SK-N-SH (cell line): Measurements from ENCODE around the gene MAST2. TPM values are rescaled to one million over a fixed set of nuclear protein-coding genes. Genes with fewer than 3 reads are reported as not detected.
"Not testable (repeated sequence)": the region's sequence is repeated elsewhere in the genome, so short reads cannot be mapped to it uniquely, and the experiment has no call there.

ENCODE experiments used
- CTCF ChIA-PET: fragments of 300-600, 350-600 bp; formaldehyde crosslinking; extraction: SDS; loops from one replicate; lab custom pipeline; 2021; lab: Yijun Ruan, JAX
- POLR2A ChIA-PET: fragments of 350-600 bp; sonication (Branson Sonifier 250); formaldehyde crosslinking; extraction: SDS; loops from one replicate; lab custom pipeline; 2020; ENCODE audit warnings: antibody characterized with exemption, inconsistent platforms; lab: Yijun Ruan, JAX
- DNase-seq: peaks from one replicate; pipeline ENCODE4 v3.0.0; 2012
- H2AFZ ChIP-seq: fragments of 200-600 bp; sonication (generic); 2 replicates; pipeline ENCODE4 v1.8.1; 2016; ENCODE audit warnings: antibody characterized with exemption, mild to moderate bottlenecking, low read depth
- H3F3A ChIP-seq: fragments of 200-600 bp; sonication (generic); replicated peaks from 2 replicates; pipeline ENCODE3; 2016; ENCODE audit warnings: antibody characterized with exemption, mild to moderate bottlenecking; ENCODE audit not compliant: insufficient read depth
- H3K27ac ChIP-seq, 2 experiments: fragments of 200-500 bp in 1 of 2; fragments of 200-600 bp in 1 of 2; sonication (Bioruptor generic) in 1 of 2; sonication (generic), shearing (Covaris generic) in 1 of 2; 2 replicates each; pipeline versions ENCODE4 v1.5.1 to v1.6.1; 2014 to 2016; ENCODE audit warnings: low read depth in 2 of 2, inconsistent platforms in 1 of 2, low read length in 1 of 2, mild to moderate bottlenecking in 1 of 2, mixed read lengths in 1 of 2
- H3K27me3 ChIP-seq: fragments of 200-600 bp; sonication (generic), shearing (Covaris generic); 2 replicates; pipeline ENCODE4 v1.6.1; 2016; ENCODE audit warnings: mixed run types; ENCODE audit not compliant: insufficient read depth
- H3K36me3 ChIP-seq, 2 experiments: fragments of 200-500 bp in 1 of 2; fragments of 200-600 bp in 1 of 2; sonication (Bioruptor generic) in 1 of 2; sonication (generic) in 1 of 2; replicated peaks in 1 of 2; 2 replicates each; pipeline versions ENCODE3 to v1.5.1; 2014 to 2016; ENCODE audit warnings: low read length in 1 of 2, mild to moderate bottlenecking in 1 of 2; ENCODE audit not compliant: insufficient read depth in 2 of 2, control insufficient read depth in 1 of 2
- H3K4me1 ChIP-seq, 2 experiments: fragments of 200-500 bp in 1 of 2; fragments of 200-600 bp in 1 of 2; sonication (Bioruptor generic) in 1 of 2; sonication (generic), shearing (Covaris generic) in 1 of 2; 2 replicates each; pipeline versions ENCODE4 v1.5.1 to v1.6.1; 2014 to 2016; ENCODE audit warnings: low read depth in 1 of 2, low read length in 1 of 2, mixed run types in 1 of 2; ENCODE audit not compliant: insufficient read depth in 2 of 2, control insufficient read depth in 1 of 2
- H3K4me2 ChIP-seq: fragments of 200-600 bp; sonication (generic), shearing (Covaris generic); 2 replicates; pipeline ENCODE4 v1.6.1; 2017; ENCODE audit warnings: mixed run types
- H3K4me3 ChIP-seq, 2 experiments: fragments of 200-500 bp in 1 of 2; fragments of 200-600 bp in 1 of 2; sonication (Bioruptor generic) in 1 of 2; sonication (generic), shearing (Covaris generic) in 1 of 2; 2 replicates each; pipeline versions ENCODE4 v1.5.1 to v1.8.1; 2014 to 2016; ENCODE audit warnings: low read depth in 2 of 2, inconsistent platforms in 1 of 2, low read length in 1 of 2, mild to moderate bottlenecking in 1 of 2, mixed read lengths in 1 of 2, moderate library complexity in 1 of 2
- H3K79me2 ChIP-seq: fragments of 200-600 bp; sonication (generic); 2 replicates; pipeline ENCODE4 v1.8.1; 2017; ENCODE audit warnings: mild to moderate bottlenecking; ENCODE audit not compliant: insufficient read depth
- H3K9ac ChIP-seq: fragments of 200-600 bp; sonication (generic); 2 replicates; pipeline ENCODE4 v1.6.1; 2017; ENCODE audit warnings: mixed run types
- H3K9me2 ChIP-seq: fragments of 200-600 bp; sonication (generic); 2 replicates; pipeline ENCODE4 v1.6.1; 2017; ENCODE audit warnings: mixed run types
- H3K9me3 ChIP-seq: fragments of 200-600 bp; sonication (generic); 2 replicates; pipeline ENCODE4 v1.6.1; 2017; ENCODE audit warnings: mixed run types, mild to moderate bottlenecking, moderate library complexity
- H4K20me1 ChIP-seq: fragments of 200-600 bp; sonication (generic); 2 replicates; pipeline ENCODE4 v1.6.1; 2017; ENCODE audit warnings: mild to moderate bottlenecking, mixed run types; ENCODE audit not compliant: insufficient read depth
- CHD2 ChIP-seq: fragments of 150-350 bp; IDR thresholded peaks from 2 replicates; pipeline ENCODE4 v1.6.1; 2018; ENCODE audit warnings: low read length; ENCODE audit not compliant: partially characterized antibody
- IRF3 ChIP-seq: fragments of 150-350 bp; IDR thresholded peaks from 2 replicates; pipeline ENCODE4 v1.6.1; 2016; ENCODE audit warnings: mild to moderate bottlenecking, low read depth, low read length
- MAX ChIP-seq: IDR thresholded peaks from 2 replicates; pipeline ENCODE4 v1.4.0; 2012; ENCODE audit warnings: low read depth
- NRF1 ChIP-seq: IDR thresholded peaks from 2 replicates; pipeline ENCODE4 v1.6.1; 2012; ENCODE audit warnings: low read depth, mild to moderate bottlenecking, low read length
- RCOR1 ChIP-seq: fragments of 150-350 bp; IDR thresholded peaks from 2 replicates; pipeline ENCODE4 v1.6.1; 2017; ENCODE audit warnings: antibody characterized with exemption, low read length
- RXRA ChIP-seq: IDR thresholded peaks from 2 replicates; pipeline ENCODE4 v1.4.0; 2012; ENCODE audit warnings: low read depth, mild to moderate bottlenecking, borderline replicate concordance
- SMC3 ChIP-seq: IDR thresholded peaks from 2 replicates; pipeline ENCODE4 v1.6.1; 2012; ENCODE audit warnings: low read depth, low read length, improper control_type of control experiment
- TAF1 ChIP-seq: IDR thresholded peaks from 2 replicates; pipeline ENCODE4 v1.6.1; 2012; ENCODE audit warnings: low read depth, mild to moderate bottlenecking, low read length, moderate library complexity, borderline replicate concordance
- TCF12 ChIP-seq: IDR thresholded peaks from 2 replicates; pipeline ENCODE4 v1.4.0; 2012
- ZBTB33 ChIP-seq: IDR thresholded peaks from 2 replicates; pipeline ENCODE4 v1.4.0; 2012; ENCODE audit warnings: low read depth, borderline replicate concordance
- WGBS: methylation state at CpG from one replicate; pipeline ENCODE4 v1.1.6; 2017; ENCODE audit warnings: low lambda C conversion rate; 5-methylcytosine and 5-hydroxymethylcytosine counted together
- polyA plus RNA-seq, 3 experiments: library from polyadenylated mRNA; depleted of rRNA; stranded (reverse); fragments of >200 nt; gene quantifications; 2 replicates each; pipeline ENCODE4 v1.2.3, GENCODE V29; 2012
- TF ChIP-seq, protein P1 (sequence below): fragments of 150-350 bp; IDR thresholded peaks from 2 replicates; pipeline ENCODE4 v1.6.1; 2017; ENCODE audit warnings: antibody characterized with exemption, low read length, low read depth, borderline replicate concordance

Gene MAST2
- polyA plus RNA-seq, 1 of the 3 experiments (the other 2 are of a cell fraction): 53.4 TPM

- no peak overlapping the region for H3K9ac ChIP-seq
- POLR2A ChIA-PET: no interaction called here
- TF ChIP-seq, protein P1, sequence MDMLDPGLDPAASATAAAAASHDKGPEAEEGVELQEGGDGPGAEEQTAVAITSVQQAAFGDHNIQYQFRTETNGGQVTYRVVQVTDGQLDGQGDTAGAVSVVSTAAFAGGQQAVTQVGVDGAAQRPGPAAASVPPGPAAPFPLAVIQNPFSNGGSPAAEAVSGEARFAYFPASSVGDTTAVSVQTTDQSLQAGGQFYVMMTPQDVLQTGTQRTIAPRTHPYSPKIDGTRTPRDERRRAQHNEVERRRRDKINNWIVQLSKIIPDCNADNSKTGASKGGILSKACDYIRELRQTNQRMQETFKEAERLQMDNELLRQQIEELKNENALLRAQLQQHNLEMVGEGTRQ: no peak
- TF ChIP-seq TCF12: no peak
- no peak for TF ChIP-seq TAF1
- no peak for TF ChIP-seq ZBTB33
- no peak for TF ChIP-seq IRF3
- no peak for TF ChIP-seq CHD2
- no peak for TF ChIP-seq NRF1
- no peak for TF ChIP-seq SMC3
- TF ChIP-seq RXRA: no peak
- TF ChIP-seq RCOR1: no peak
- no peak for TF ChIP-seq MAX
Observed at GRCh38 chr1:45857101-45857700, 53.8 kb downstream of the MAST2 start.

GRCh38 chr1:45857755-45858492 is 54.5 kb downstream of the MAST2 start:
- H3K4me3 ChIP-seq, H3K4me1 ChIP-seq, H3K36me3 ChIP-seq, H3K9ac ChIP-seq, H3K9me2 ChIP-seq, H3K9me3 ChIP-seq, DNase-seq, POLR2A ChIA-PET, H2AFZ ChIP-seq, H3K27ac ChIP-seq, H3F3A ChIP-seq, H4K20me1 ChIP-seq, H3K27me3 ChIP-seq, H3K4me2 ChIP-seq: not testable (repeated sequence)
- H3K79me2 ChIP-seq: peaks cover 73% of the 10 kb centered on the region
- 94% methylated on average over 6 of the region's 6 CpGs for WGBS
- CTCF ChIA-PET: interaction anchor here (0.6 kb wide), 1 partner anchor 31 kb away, joined by 3 read pairs; no protein-coding TSS in a partner anchor

More at GRCh38 chr1:45857101-45857700, 53.8 kb downstream of the MAST2 start:
- Histone ChIP-seq H3K4me3 (no peak overlapping the region), H3K27ac (no peak overlapping the region), H3F3A (peaks cover 6% of the 10 kb centered on the region), H3K79me2 (peaks cover 77% of the 10 kb centered on the region), H3K36me3 (no peaks in the 10 kb centered on the region), H3K9me3 (no peaks in the 10 kb centered on the region), H4K20me1 (no peaks in the 10 kb centered on the region), H3K4me1 (no peaks in the 10 kb centered on the region; a peak in 1 of 4 replicates), H3K4me2 (no peak overlapping the region), H2AFZ (no peak overlapping the region), H3K9me2 (no peaks in the 10 kb centered on the region), H3K27me3 (no peaks in the 10 kb centered on the region)
- DNase-seq: no peak
- CTCF ChIA-PET: interaction anchor here (0.6 kb wide), 1 partner anchor 32 kb away, joined by 3 read pairs; no protein-coding TSS in a partner anchor
